ENCODE measurements around the gene SLC6A12.

The SLC6A12 gene

DNA sequence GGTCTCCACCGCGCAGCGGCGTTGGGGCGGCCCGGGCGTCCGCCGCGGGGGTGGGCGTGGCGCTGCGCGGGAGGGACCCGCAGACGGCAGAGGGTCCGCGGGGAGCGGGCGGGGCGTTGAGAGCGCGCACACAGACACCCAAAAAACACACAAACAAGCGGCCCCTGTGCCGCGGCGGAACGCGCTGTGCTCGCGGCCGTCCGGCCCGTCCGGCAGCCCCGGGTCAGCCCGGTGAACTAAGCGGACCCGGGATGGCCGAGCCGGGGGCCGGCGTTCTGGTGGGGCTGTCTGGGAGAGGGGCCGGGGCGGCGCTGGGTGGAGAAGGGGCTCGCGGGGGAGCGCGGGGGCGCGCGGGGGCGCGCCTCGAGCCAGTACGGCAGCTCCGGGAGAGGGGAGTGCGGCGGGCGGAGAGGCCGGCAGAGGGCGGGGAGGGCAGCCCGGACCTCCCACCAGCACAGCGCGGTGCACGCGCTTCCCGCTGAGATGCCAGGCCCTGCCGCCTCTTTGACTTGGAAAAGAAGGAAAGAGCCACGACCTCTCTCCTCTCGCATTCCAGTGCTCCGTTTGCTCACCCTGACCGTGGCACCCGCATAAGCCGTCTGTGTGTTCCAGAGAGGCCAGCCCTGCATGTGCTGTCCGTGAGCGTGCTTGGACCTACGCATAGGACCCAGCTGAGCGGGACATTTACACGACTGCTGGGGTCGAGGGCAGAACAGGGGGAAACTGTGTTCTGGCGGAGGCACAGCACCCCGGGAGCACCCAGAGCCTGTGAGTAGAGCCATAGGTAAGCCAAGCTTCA is 10.3 kb downstream of the SLC6A12 start:
- Histone ChIP-seq H3K14ac (ENCODE audit: low read length) (peak overlapping the region; percentile 95), H2AK5ac (ENCODE audit: low read depth, low read length) (peak overlapping the region; percentile 42), H3K27me3 (ENCODE audit: control insufficient read depth in 3 of 3, insufficient read depth in 3 of 3, low read depth in 1 of 3, low read length in 3 of 3) (peaks cover 0 to 77% (median 41%) of the 10 kb centered on the region in 3 experiments), H2BK120ac (ENCODE audit: low read depth, low read length) (no peak overlapping the region), H3K23ac (ENCODE audit: low read depth, low read length, poor library complexity) (no peak overlapping the region), H4K8ac (ENCODE audit: low read depth, low read length) (no peak overlapping the region), H3K18ac (ENCODE audit: low read length) (peak overlapping the region; percentile 94), H3K4me1 (ENCODE audit: control insufficient read depth in 2 of 2, insufficient read depth in 1 of 2, low read depth in 1 of 2, low read length in 2 of 2) (peaks cover 0 to 14% of the 10 kb centered on the region in 2 donors), H3K4ac (ENCODE audit: low read length) (peak overlapping the region; percentile 24), H2BK15ac (ENCODE audit: low read length) (peak overlapping the region; percentile 88), H3K4me3 (ENCODE audit: low read length in 2 of 2) (peak overlapping the region; percentile 45 to 76), H3K36me3 (replicated peaks in 1 of 2; ENCODE audit: control insufficient read depth in 2 of 2, insufficient read depth in 2 of 2, low read length in 2 of 2) (no peaks in the 10 kb centered on the region), H3K79me1 (ENCODE audit: low read depth, low read length) (no peaks in the 10 kb centered on the region), H4K91ac (ENCODE audit: low read depth, low read length, poor library complexity) (no peak overlapping the region), H3K27ac (replicated peaks; ENCODE audit: low read length) (no peak overlapping the region), H3K9me3 (replicated peaks in 1 of 2; ENCODE audit: control insufficient read depth in 2 of 2, insufficient read depth in 1 of 2, low read depth in 1 of 2, low read length in 2 of 2) (peaks cover 0 to 2% of the 10 kb centered on the region in 2 donors), H2BK5ac (ENCODE audit: low read length) (no peak overlapping the region), H2AFZ (ENCODE audit: low read length) (peak overlapping the region; percentile 84), H3K4me2 (ENCODE audit: insufficient read depth, low read length, poor library complexity, severe bottlenecking) (peak overlapping the region; percentile 75), H3K9ac (ENCODE audit: low read depth, low read length, poor library complexity) (peak overlapping the region; percentile 56), H2BK12ac (ENCODE audit: low read length) (peak overlapping the region; percentile 49)
- no CpG with 5 or more reads among the region's 84 CpGs for WGBS, 2 donors (ENCODE audit: extremely low coverage in 2 of 2, insufficient read length in 2 of 2, insufficient replicate concordance in 1 of 2)
- DNase-seq (ENCODE audit: low spot score): peak; percentile 42

DNA sequence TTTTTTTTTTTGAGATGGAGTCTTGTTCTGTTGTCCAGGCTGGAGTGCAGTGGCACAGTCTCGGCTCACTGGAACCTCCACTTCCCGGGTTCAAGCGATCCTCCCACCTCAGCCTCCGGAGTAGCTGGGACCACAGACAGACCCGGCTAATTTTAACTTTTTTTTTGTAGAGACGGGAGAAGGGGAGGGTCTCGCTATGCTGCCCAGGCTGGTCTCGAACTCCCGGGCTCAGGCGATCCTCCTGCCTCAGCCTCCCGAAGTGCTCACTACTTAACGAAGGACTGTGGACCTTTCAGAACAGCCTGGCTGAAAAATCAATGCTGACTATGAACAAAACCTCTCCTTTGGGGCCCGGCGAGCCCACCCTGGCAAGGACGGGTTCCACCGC is 10.9 kb downstream of the SLC6A12 start:
- no peak overlapping the region for H2BK5ac ChIP-seq (ENCODE audit: low read length)
- no peak overlapping the region for H2AK5ac ChIP-seq (ENCODE audit: low read depth, low read length)
- H3K4ac ChIP-seq (ENCODE audit: low read length): no peak overlapping the region
- H3K4me2 ChIP-seq (ENCODE audit: insufficient read depth, low read length, poor library complexity, severe bottlenecking): peak overlapping the region; percentile 75
- no peak overlapping the region for H3K9ac ChIP-seq (ENCODE audit: low read depth, low read length, poor library complexity)
- H3K18ac ChIP-seq (ENCODE audit: low read length): peak overlapping the region; percentile 77
- peak overlapping the region; percentile 84 for H2AFZ ChIP-seq (ENCODE audit: low read length)
- H2BK120ac ChIP-seq (ENCODE audit: low read depth, low read length): no peak overlapping the region
- H3K4me3 ChIP-seq (ENCODE audit: low read length in 2 of 2): peak overlapping the region; percentile 45 to 76
- no CpG with 5 or more reads among the region's 16 CpGs for WGBS, 2 donors (ENCODE audit: extremely low coverage in 2 of 2, insufficient read length in 2 of 2, insufficient replicate concordance in 1 of 2)
- H3K4me1 ChIP-seq (ENCODE audit: control insufficient read depth in 2 of 2, insufficient read depth in 1 of 2, low read depth in 1 of 2, low read length in 2 of 2): peaks cover 0 to 16% of the 10 kb centered on the region in 2 donors
- no peaks in the 10 kb centered on the region for H3K79me1 ChIP-seq (ENCODE audit: low read depth, low read length)
- H4K8ac ChIP-seq (ENCODE audit: low read depth, low read length): no peak overlapping the region
- no peak overlapping the region for H3K27ac ChIP-seq (replicated peaks; ENCODE audit: low read length)
- H3K23ac ChIP-seq (ENCODE audit: low read depth, low read length, poor library complexity): no peak overlapping the region
- H3K27me3 ChIP-seq (ENCODE audit: control insufficient read depth in 3 of 3, insufficient read depth in 3 of 3, low read depth in 1 of 3, low read length in 3 of 3): peaks cover 0 to 73% (median 42%) of the 10 kb centered on the region in 3 experiments
- no peak overlapping the region for H2BK15ac ChIP-seq (ENCODE audit: low read length)
- H3K9me3 ChIP-seq (replicated peaks in 1 of 2; ENCODE audit: control insufficient read depth in 2 of 2, insufficient read depth in 1 of 2, low read depth in 1 of 2, low read length in 2 of 2): peaks cover 0 to 2% of the 10 kb centered on the region in 2 donors
- no peaks in the 10 kb centered on the region for H3K36me3 ChIP-seq (replicated peaks in 1 of 2; ENCODE audit: control insufficient read depth in 2 of 2, insufficient read depth in 2 of 2, low read length in 2 of 2)
- H2BK12ac ChIP-seq (ENCODE audit: low read length): no peak overlapping the region
- DNase-seq (ENCODE audit: low spot score): no peak
- no peak overlapping the region for H4K91ac ChIP-seq (ENCODE audit: low read depth, low read length, poor library complexity)
- no peak overlapping the region for H3K14ac ChIP-seq (ENCODE audit: low read length)

DNA sequence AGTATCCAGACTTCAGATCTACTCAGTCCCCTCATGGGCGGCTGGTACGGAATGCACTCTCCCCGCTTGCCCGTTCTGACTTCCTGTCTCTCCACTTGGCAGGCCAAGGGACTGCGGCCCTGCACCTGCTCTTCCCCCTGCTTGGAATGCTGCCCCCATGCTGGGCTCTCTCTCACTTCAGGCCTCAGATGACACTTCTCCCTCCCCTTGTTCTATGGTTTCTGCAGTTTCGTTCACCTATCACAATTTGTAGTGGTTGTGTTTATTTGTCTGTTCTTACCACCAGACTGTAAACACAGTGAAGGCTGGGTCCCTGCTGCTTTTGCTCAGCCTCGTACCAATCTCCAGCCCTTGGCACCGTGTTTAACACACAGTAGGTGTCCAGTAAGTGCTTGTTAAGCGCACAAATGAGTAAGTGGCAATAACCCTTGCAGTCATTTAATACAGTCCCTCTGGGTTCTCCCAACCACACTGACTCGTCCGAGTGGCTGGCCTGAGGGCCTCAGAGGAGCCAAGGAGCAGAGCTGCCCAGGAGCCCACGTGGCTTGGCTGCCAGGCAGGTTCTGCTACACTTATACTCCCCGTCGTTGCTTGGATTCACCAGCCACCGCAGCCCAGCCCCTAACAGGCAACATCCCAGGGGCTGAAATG is 11.8 kb downstream of the SLC6A12 start:
- no peak overlapping the region for H2BK120ac ChIP-seq (ENCODE audit: low read depth, low read length)
- H3K27me3 ChIP-seq (ENCODE audit: control insufficient read depth in 3 of 3, insufficient read depth in 3 of 3, low read depth in 1 of 3, low read length in 3 of 3): peaks cover 0 to 68% (median 43%) of the 10 kb centered on the region in 3 experiments
- no peak overlapping the region for H2BK15ac ChIP-seq (ENCODE audit: low read length)
- H3K4ac ChIP-seq (ENCODE audit: low read length): no peak overlapping the region
- H3K23ac ChIP-seq (ENCODE audit: low read depth, low read length, poor library complexity): no peak overlapping the region
- H3K36me3 ChIP-seq (replicated peaks in 1 of 2; ENCODE audit: control insufficient read depth in 2 of 2, insufficient read depth in 2 of 2, low read length in 2 of 2): no peaks in the 10 kb centered on the region
- no peak overlapping the region for H3K27ac ChIP-seq (replicated peaks; ENCODE audit: low read length)
- H3K79me1 ChIP-seq (ENCODE audit: low read depth, low read length): no peaks in the 10 kb centered on the region
- H4K91ac ChIP-seq (ENCODE audit: low read depth, low read length, poor library complexity): no peak overlapping the region
- no peak overlapping the region for H4K8ac ChIP-seq (ENCODE audit: low read depth, low read length)
- no peak overlapping the region for H3K9ac ChIP-seq (ENCODE audit: low read depth, low read length, poor library complexity)
- no peak overlapping the region for H3K4me3 ChIP-seq (ENCODE audit: low read length in 2 of 2)
- no peak overlapping the region for H2AFZ ChIP-seq (ENCODE audit: low read length)
- H3K4me1 ChIP-seq (ENCODE audit: control insufficient read depth in 2 of 2, insufficient read depth in 1 of 2, low read depth in 1 of 2, low read length in 2 of 2): peaks cover 0 to 16% of the 10 kb centered on the region in 2 donors
- peaks cover 0 to 2% of the 10 kb centered on the region in 2 donors for H3K9me3 ChIP-seq (replicated peaks in 1 of 2; ENCODE audit: control insufficient read depth in 2 of 2, insufficient read depth in 1 of 2, low read depth in 1 of 2, low read length in 2 of 2)
- no peak overlapping the region for H2BK12ac ChIP-seq (ENCODE audit: low read length)
- H2AK5ac ChIP-seq (ENCODE audit: low read depth, low read length): peak overlapping the region; percentile 31
- no peak overlapping the region for H3K14ac ChIP-seq (ENCODE audit: low read length)
- WGBS, 2 donors (ENCODE audit: extremely low coverage in 2 of 2, insufficient read length in 2 of 2, insufficient replicate concordance in 1 of 2): no CpG with 5 or more reads among the region's 15 CpGs
- peak overlapping the region; percentile 6 for H3K18ac ChIP-seq (ENCODE audit: low read length)
- no peak for DNase-seq (ENCODE audit: low spot score)
- no peak overlapping the region for H3K4me2 ChIP-seq (ENCODE audit: insufficient read depth, low read length, poor library complexity, severe bottlenecking)
- no peak overlapping the region for H2BK5ac ChIP-seq (ENCODE audit: low read length)

DNA sequence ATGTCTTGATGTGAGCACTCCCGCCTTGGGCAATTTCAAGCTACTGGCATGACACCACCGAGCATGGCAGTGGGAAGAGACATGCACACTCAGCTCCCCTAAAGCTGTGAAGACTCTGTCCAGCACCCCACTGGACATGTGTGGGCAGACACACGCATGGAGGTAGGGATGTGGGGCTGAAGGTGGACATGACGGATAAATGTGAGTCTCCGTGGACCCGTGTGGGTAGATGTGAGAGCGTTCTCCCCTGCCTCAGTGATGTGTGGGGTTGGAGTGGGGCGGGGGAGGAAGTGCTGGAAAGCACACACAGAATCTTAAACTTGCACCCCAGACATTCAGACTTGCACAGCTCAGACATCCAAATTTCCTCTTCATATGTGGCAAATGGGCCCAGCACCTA is 12.6 kb downstream of the SLC6A12 start:
- Histone ChIP-seq H3K4ac (ENCODE audit: low read length) (no peak overlapping the region), H2BK12ac (ENCODE audit: low read length) (no peak overlapping the region), H2BK15ac (ENCODE audit: low read length) (peak overlapping the region; percentile 3), H4K91ac (ENCODE audit: low read depth, low read length, poor library complexity) (no peak overlapping the region), H3K4me2 (ENCODE audit: insufficient read depth, low read length, poor library complexity, severe bottlenecking) (no peak overlapping the region), H2AK5ac (ENCODE audit: low read depth, low read length) (peak overlapping the region; percentile 6), H3K27me3 (ENCODE audit: control insufficient read depth in 3 of 3, insufficient read depth in 3 of 3, low read depth in 1 of 3, low read length in 3 of 3) (peaks cover 0 to 61% (median 43%) of the 10 kb centered on the region in 3 experiments), H3K4me3 (ENCODE audit: low read length in 2 of 2) (no peak overlapping the region), H3K36me3 (replicated peaks in 1 of 2; ENCODE audit: control insufficient read depth in 2 of 2, insufficient read depth in 2 of 2, low read length in 2 of 2) (no peaks in the 10 kb centered on the region), H2BK5ac (ENCODE audit: low read length) (no peak overlapping the region), H3K9me3 (replicated peaks in 1 of 2; ENCODE audit: control insufficient read depth in 2 of 2, insufficient read depth in 1 of 2, low read depth in 1 of 2, low read length in 2 of 2) (peaks cover 0 to 2% of the 10 kb centered on the region in 2 donors), H3K23ac (ENCODE audit: low read depth, low read length, poor library complexity) (no peak overlapping the region), H3K4me1 (ENCODE audit: control insufficient read depth in 2 of 2, insufficient read depth in 1 of 2, low read depth in 1 of 2, low read length in 2 of 2) (peaks cover 0 to 16% of the 10 kb centered on the region in 2 donors), H4K8ac (ENCODE audit: low read depth, low read length) (no peak overlapping the region), H2BK120ac (ENCODE audit: low read depth, low read length) (no peak overlapping the region), H3K18ac (ENCODE audit: low read length) (no peak overlapping the region), H3K79me1 (ENCODE audit: low read depth, low read length) (no peaks in the 10 kb centered on the region), H3K27ac (replicated peaks; ENCODE audit: low read length) (no peak overlapping the region), H3K14ac (ENCODE audit: low read length) (no peak overlapping the region), H2AFZ (ENCODE audit: low read length) (no peak overlapping the region), H3K9ac (ENCODE audit: low read depth, low read length, poor library complexity) (no peak overlapping the region)
- WGBS, 2 donors (ENCODE audit: extremely low coverage in 2 of 2, insufficient read length in 2 of 2, insufficient replicate concordance in 1 of 2): no CpG with 5 or more reads among the region's 8 CpGs
- no peak for DNase-seq (ENCODE audit: low spot score)

All from neuronal stem cell (in vitro differentiated cells).